HepG2 (cell line): ENCODE results near the gene SP110. TPM values are rescaled to one million over a fixed set of nuclear protein-coding genes. Genes with fewer than 3 reads are reported as not detected.
A peak's percentile ranks its signal among the peaks of the same experiment; 100 is the strongest.

Experiments
- ARNT ChIP-seq: fragments of 450-650 bp; IDR thresholded peaks from 2 replicates; pipeline ENCODE4 v1.6.1; 2017
- CBX5 ChIP-seq: sonication (generic); formaldehyde crosslinking; IDR thresholded peaks from 2 replicates; pipeline ENCODE4 v1.4.0; 2020; ENCODE audit warnings: missing genetic modification reagents, borderline replicate concordance
- ERF ChIP-seq: IDR thresholded peaks from 2 replicates; pipeline ENCODE4 v1.6.1; 2018; ENCODE audit warnings: missing biosample characterization, missing genetic modification reagents
- ETV5 ChIP-seq: IDR thresholded peaks from 2 replicates; pipeline ENCODE4 v1.6.1; 2018; ENCODE audit warnings: missing biosample characterization, missing genetic modification reagents, inconsistent platforms, borderline replicate concordance
- FOXK2 ChIP-seq: fragments of 450-650 bp; IDR thresholded peaks from 2 replicates; pipeline ENCODE4 v1.6.1; 2016
- GABPB1 ChIP-seq: IDR thresholded peaks from 2 replicates; pipeline ENCODE4 v1.6.1; 2016; ENCODE audit warnings: mild to moderate bottlenecking, missing genetic modification reagents, moderate library complexity, missing compliant biosample characterization
- HIVEP1 ChIP-seq: sonication (generic); formaldehyde crosslinking; IDR thresholded peaks from 2 replicates; pipeline ENCODE4 v1.4.0; 2020; ENCODE audit warnings: mild to moderate bottlenecking, missing genetic modification reagents
- HNF1B ChIP-seq: sonication (generic); formaldehyde crosslinking; IDR thresholded peaks from 2 replicates; pipeline ENCODE4 v1.5.1; 2020; ENCODE audit warnings: mild to moderate bottlenecking, moderate library complexity, missing genetic modification reagents
- HOXA3 ChIP-seq: sonication (generic); formaldehyde crosslinking; IDR thresholded peaks from 2 replicates; pipeline ENCODE4 v1.5.0; 2020; ENCODE audit warnings: missing genetic modification reagents
- IRF1 ChIP-seq: sonication (generic); formaldehyde crosslinking; IDR thresholded peaks from 2 replicates; pipeline ENCODE4 v1.4.0; 2020; ENCODE audit warnings: low read depth, mild to moderate bottlenecking, missing genetic modification reagents
- MED8 ChIP-seq: sonication (generic); formaldehyde crosslinking; IDR thresholded peaks from 2 replicates; pipeline ENCODE4 v1.8.1; 2023; ENCODE audit warnings: mild to moderate bottlenecking, missing genetic modification reagents; ENCODE audit not compliant: insufficient replicate concordance
- MZF1 ChIP-seq: sonication (generic); formaldehyde crosslinking; IDR thresholded peaks from 2 replicates; pipeline ENCODE4 v1.8.1; 2023; ENCODE audit warnings: mild to moderate bottlenecking, missing genetic modification reagents, borderline replicate concordance
- PPARG ChIP-seq: conservative IDR thresholded peaks from 2 replicates; pipeline ENCODE4 v1.6.1; 2016; ENCODE audit warnings: missing biosample characterization, missing genetic modification reagents
- PRDM4 ChIP-seq: sonication (generic); formaldehyde crosslinking; IDR thresholded peaks from 2 replicates; pipeline ENCODE4 v1.9.0; 2021; ENCODE audit warnings: missing genetic modification reagents, borderline replicate concordance
- SMARCE1 ChIP-seq: fragments of 450-650 bp; IDR thresholded peaks from 2 replicates; pipeline ENCODE4 v1.6.1; 2017; ENCODE audit warnings: borderline replicate concordance
- SNAPC5 ChIP-seq: sonication (generic); formaldehyde crosslinking; IDR thresholded peaks from 2 replicates; pipeline ENCODE4 v1.8.1; 2023; ENCODE audit warnings: mild to moderate bottlenecking, missing genetic modification reagents, borderline replicate concordance
- TFDP1 ChIP-seq: IDR thresholded peaks from 2 replicates; pipeline ENCODE4 v1.6.1; 2016; ENCODE audit warnings: missing compliant biosample characterization, missing genetic modification reagents, borderline replicate concordance
- ZFP36L1 ChIP-seq: sonication (generic); formaldehyde crosslinking; IDR thresholded peaks from 2 replicates; pipeline ENCODE4 v1.8.0; 2022; ENCODE audit warnings: mild to moderate bottlenecking, missing genetic modification reagents, moderate library complexity
- ZMYM2 ChIP-seq: sonication (generic); formaldehyde crosslinking; IDR thresholded peaks from 2 replicates; pipeline ENCODE4 v1.8.0; 2022; ENCODE audit warnings: mild to moderate bottlenecking, missing genetic modification reagents
- ZNF570 ChIP-seq: sonication (generic); formaldehyde crosslinking; IDR thresholded peaks from 2 replicates; pipeline ENCODE4 v1.4.0; 2020; ENCODE audit warnings: mild to moderate bottlenecking, missing genetic modification reagents, borderline replicate concordance
- ZNF614 ChIP-seq: IDR thresholded peaks from 2 replicates; pipeline ENCODE4 v1.6.1; 2018; ENCODE audit warnings: missing biosample characterization, missing genetic modification reagents, inconsistent platforms, borderline replicate concordance
- ZNF7 ChIP-seq: IDR thresholded peaks from 2 replicates; pipeline ENCODE4 v1.6.1; 2016; ENCODE audit warnings: missing biosample characterization, missing genetic modification reagents
- polyA plus RNA-seq, 8 experiments: library from polyadenylated mRNA; depleted of rRNA in 3 of 8; stranded (reverse) in 7 of 8; unstranded in 1 of 8; fragments of >200 nt; fragmentation: Illumina TruSeq in 4 of 8; extraction: Trizol in 4 of 8; gene quantifications; 2 replicates each; pipeline versions ENCODE4 v1.2.1 to v1.2.3, GENCODE V29; 2011 to 2016; ENCODE audit warnings: low read depth in 4 of 8, missing spikeins in 1 of 8, mixed read lengths in 1 of 8; ENCODE audit not compliant: insufficient read depth in 1 of 8
- total RNA-seq, 5 experiments: library from RNA; depleted of rRNA; stranded (reverse); fragments of >200 nt; fragmentation: Illumina TruSeq; extraction: Trizol; gene quantifications; 2 replicates each; pipeline ENCODE4 v1.2.3, GENCODE V29; 2016; ENCODE audit warnings: low read depth in 1 of 5

Gene SP110
- total and polyA plus RNA-seq, 2 of the 13 experiments (the other 11 are each of a cell fraction or from before 2014, with no cell fraction given), result 7.9 to 10.4 TPM

- peak; percentile 75 for TF ChIP-seq ETV5
- no peak for TF ChIP-seq SNAPC5 (CRISPR knock-in tag)
- TF ChIP-seq HNF1B (CRISPR knock-in tag), result peak; percentile 61; the same call in 1 of the 2 replicates
- TF ChIP-seq PPARG (CRISPR knock-in tag), result no peak
- TF ChIP-seq ZFP36L1 (CRISPR knock-in tag), result no peak
- TF ChIP-seq CBX5, result no peak
- TF ChIP-seq ZNF614 (CRISPR knock-in tag), result no peak
- no peak for TF ChIP-seq TFDP1 (CRISPR knock-in tag)
- TF ChIP-seq IRF1 (CRISPR knock-in tag), result peak; percentile 97
- no peak for TF ChIP-seq MED8 (CRISPR knock-in tag)
- no peak for TF ChIP-seq FOXK2
- TF ChIP-seq GABPB1 (CRISPR knock-in tag), result peak; percentile 81
- no peak for TF ChIP-seq ARNT
- TF ChIP-seq ZMYM2 (CRISPR knock-in tag), result no peak
- TF ChIP-seq HIVEP1 (CRISPR knock-in tag), result no peak
- no peak for TF ChIP-seq MZF1 (CRISPR knock-in tag)
- no peak for TF ChIP-seq SMARCE1
- TF ChIP-seq ZNF570 (CRISPR knock-in tag), result no peak
- TF ChIP-seq ERF (CRISPR knock-in tag), result no peak
- no peak for TF ChIP-seq PRDM4 (CRISPR knock-in tag)
- no peak for TF ChIP-seq HOXA3
- peak; percentile 64; the same call in 1 of the 2 replicates for TF ChIP-seq ZNF7 (CRISPR knock-in tag)
These were observed at the start of gene SP110 (continued) for GRCh38 chr2:230219419-230220331.
